HPDE6-E6E7 (cell line): ENCODE results near the gene DDA1.
A peak's percentile ranks its signal among the peaks of the same experiment; 100 is the strongest.
"Not testable (repeated sequence)": the region's sequence is repeated elsewhere in the genome, so short reads cannot be mapped to it uniquely, and the experiment has no call there.

Experiments
- DNase-seq: peaks from one replicate; pipeline ENCODE4 v3.0.0; 2011; ENCODE audit warnings: missing footprints; ENCODE audit errors: extremely low spot score

Gene DDA1

GRCh38 chr19:17309198-17309964 is at the start of gene DDA1:
TSS of gene DDA1 (plus strand) at chr19:17309563. CDS start at chr19:17309655, 92 bp downstream.
- DNase-seq = peak; percentile 99

GRCh38 chr19:17259934-17260333 is 49.4 kb upstream of the DDA1 start:
- DNase-seq = no peak

- DNase-seq = peak; percentile 89
These were observed 48.5 kb upstream of the DDA1 start for GRCh38 chr19:17260842-17261325.

DNA sequence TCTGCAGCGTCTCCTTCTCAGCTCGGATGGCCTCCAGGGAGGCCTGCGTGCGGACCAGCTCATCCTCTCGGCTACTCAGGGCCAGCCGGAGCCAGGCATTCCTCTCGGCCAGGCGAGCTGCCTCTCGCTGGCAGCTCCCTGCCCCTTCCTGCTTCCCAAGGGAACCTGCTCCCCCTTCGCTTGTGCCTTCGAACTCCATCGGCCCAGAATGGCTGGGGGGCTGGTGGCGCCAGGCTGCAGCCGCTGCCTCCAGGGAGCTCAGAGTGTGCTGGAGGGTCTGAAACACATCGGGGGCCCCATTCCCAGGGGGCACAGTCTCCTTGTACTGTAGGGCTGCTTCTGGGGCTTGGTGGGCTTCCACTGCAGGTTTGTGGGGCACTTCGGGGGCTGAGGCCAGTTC is 46.8 kb upstream of the DDA1 start:
- DNase-seq = no peak

DNA sequence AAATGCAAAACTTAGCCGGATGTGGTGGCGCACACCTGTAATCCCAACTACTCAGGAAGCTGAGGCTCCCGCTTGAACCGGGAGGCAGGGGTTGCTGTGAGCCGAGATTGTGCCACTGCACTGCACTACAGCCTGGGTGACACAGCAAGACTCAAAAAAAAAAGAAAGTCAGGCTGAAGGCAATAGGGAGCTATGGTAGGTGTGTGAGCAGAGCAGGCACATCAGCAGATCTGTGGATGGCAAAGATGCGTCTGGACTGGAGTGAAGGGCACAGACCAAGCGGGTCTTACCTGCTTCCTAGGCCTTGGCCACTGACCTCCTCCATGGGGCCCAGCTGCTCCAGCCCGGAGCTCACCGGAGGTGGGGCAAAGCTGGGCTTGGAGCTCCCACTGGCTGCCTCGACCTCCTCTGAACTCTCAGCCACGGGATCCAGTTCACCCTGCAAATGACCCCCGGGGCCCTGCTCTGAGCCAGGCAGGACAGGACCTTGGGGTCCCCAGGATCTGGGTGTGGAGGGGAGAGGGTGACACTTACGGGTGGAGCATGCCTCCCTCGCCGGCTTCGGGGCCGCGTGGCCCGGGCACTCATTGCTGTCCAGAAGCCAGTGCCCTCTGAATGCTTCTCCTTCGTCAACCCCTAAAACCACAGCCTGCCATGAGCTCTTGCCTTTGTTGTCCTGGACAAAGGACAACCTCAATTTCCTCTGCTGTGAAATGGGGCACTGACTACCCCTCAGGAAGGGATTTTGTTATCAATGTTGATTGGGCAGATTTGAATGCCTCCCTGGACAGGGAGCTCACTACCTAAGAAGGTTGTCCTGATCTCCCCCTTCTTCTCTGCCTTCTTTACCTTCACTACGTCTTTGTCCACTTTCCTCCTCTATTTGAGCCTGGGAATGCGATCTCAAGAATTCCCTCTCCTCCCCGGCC is 45.4 kb upstream of the DDA1 start:
- DNase-seq = no peak

- no peak for DNase-seq
These were observed 44.8 kb upstream of the DDA1 start, which contains the start of gene USHBP1 for GRCh38 chr19:17264641-17264979. TSS of gene USHBP1 (minus strand) at chr19:17264745. CDS start at chr19:17264299, 446 bp downstream.

GRCh38 chr19:17266026-17266425 is 43.3 kb upstream of the DDA1 start:
- DNase-seq = no peak

- DNase-seq = no peak
These were observed 42.8 kb upstream of the DDA1 start for GRCh38 chr19:17266589-17266974.

- peak; percentile 99 for DNase-seq
These were observed 42.2 kb upstream of the DDA1 start, which contains the start of gene BABAM1 for GRCh38 chr19:17266975-17267788. TSS of gene BABAM1 (plus strand) at chr19:17267443. CDS start at chr19:17268807, 1,364 bp downstream.

DNA sequence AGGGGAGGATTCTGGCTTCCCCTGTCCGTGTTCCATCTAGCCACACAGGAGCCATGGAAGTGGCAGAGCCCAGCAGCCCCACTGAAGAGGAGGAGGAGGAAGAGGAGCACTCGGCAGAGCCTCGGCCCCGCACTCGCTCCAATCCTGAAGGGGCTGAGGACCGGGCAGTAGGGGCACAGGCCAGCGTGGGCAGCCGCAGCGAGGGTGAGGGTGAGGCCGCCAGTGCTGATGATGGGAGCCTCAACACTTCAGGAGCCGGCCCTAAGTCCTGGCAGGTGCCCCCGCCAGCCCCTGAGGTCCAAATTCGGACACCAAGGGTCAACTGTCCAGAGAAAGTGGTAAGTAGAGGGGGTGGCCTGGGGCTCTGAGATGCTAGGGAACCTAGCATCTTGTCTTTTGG is 40.6 kb upstream of the DDA1 start:
- DNase-seq = no peak

- not testable (repeated sequence) for DNase-seq
These were observed 34.5 kb upstream of the DDA1 start for GRCh38 chr19:17274892-17275291.

- DNase-seq = no peak
These were observed 33.8 kb upstream of the DDA1 start for GRCh38 chr19:17275441-17276175.

DNA sequence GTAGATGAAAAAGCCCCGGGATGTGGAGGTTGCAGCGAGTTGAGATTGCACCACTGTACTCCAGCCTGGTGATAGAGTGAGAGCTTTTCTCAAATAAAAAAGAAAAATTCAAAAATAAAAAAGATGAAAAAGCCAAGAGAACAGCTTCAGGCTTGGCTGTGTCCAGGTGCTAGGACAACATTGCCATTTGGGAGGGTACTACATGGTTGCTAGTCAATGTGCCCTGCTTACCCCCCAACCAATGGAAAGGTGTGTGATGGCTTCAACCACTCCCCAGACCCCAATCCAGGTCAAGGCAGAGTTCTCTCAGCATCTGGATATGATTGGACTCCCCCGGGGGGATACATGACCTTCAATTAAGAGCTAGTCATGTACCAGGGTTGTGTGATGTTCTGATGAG is 29.9 kb upstream of the DDA1 start:
- no peak for DNase-seq

- DNase-seq = peak; percentile 48
These were observed 27.7 kb upstream of the DDA1 start, which contains the start of gene ANKLE1 for GRCh38 chr19:17281391-17282304. TSS of gene ANKLE1 (plus strand) at chr19:17281901. CDS start at chr19:17281921, 20 bp downstream.

- DNase-seq = peak; percentile 82
These were observed 26.8 kb upstream of the DDA1 start for GRCh38 chr19:17282488-17283125.

DNA sequence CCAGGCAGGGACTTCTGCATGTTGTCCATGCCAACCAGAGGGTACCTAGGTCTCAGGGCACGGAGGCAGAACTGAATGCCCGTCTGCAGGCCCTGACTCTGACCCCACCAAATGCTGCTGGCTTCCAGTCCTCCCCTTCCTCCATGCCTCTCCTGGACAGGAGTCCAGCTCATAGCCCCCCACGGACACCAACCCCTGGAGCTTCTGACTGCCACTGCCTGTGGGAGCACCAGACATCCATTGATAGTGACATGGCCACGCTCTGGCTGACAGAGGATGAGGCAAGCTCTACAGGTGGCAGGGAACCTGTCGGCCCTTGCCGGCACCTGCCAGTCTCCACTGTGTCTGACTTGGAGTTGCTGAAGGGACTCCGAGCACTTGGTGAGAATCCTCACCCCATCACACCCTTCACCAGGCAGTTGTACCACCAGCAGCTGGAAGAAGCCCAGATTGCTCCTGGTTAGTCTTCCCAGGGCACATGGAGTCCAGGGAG is 25.8 kb upstream of the DDA1 start:
- DNase-seq = no peak

- DNase-seq = no peak
These were observed 23.8 kb upstream of the DDA1 start for GRCh38 chr19:17285415-17286135.

DNA sequence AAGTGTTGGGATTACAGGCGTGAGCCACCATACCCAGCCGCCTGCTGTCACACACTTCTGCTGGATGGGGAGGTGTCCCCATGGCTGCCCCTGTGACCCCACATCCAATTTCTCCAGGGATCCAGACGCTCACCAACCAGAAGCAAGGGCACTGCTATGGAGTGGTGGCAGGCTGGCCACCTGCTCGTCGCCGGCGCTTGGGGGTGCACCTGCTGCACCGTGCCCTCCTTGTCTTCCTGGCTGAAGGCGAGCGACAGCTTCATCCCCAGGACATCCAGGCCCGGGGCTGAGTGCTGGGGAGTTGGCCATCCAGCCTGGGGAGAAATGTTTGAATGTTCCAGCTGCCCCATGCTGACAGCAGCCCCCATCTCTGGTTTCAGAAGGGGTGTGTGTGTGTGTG is 23.1 kb upstream of the DDA1 start:
- no peak for DNase-seq
